Gastroesophageal sphincter (tissue), 3 donors: ENCODE data around the gene LXN.

Source experiments
- CTCF ChIP-seq, 4 experiments: fragments of 200-600 bp in 2 of 4; fragments of 450-650 bp in 2 of 4; sonication (generic) in 1 of 4; IDR thresholded peaks; one replicate each; pipeline ENCODE4 v1.5.1; 2017 to 2019; ENCODE audit warnings: antibody characterized with exemption in 4 of 4, mild to moderate bottlenecking in 2 of 4, moderate library complexity in 2 of 4
- EP300 ChIP-seq: sonication (generic); formaldehyde crosslinking; IDR thresholded peaks from one replicate; pipeline ENCODE4 v1.6.1; 2017; ENCODE audit warnings: antibody characterized with exemption, mild to moderate bottlenecking
- POLR2A ChIP-seq, 2 donors: fragments of 450-650 bp; IDR thresholded peaks; one replicate each; pipeline ENCODE4 v1.6.1; 2017; ENCODE audit warnings: antibody characterized with exemption in 2 of 2, mild to moderate bottlenecking in 2 of 2, moderate library complexity in 1 of 2
- POLR2AphosphoS5 ChIP-seq: sonication (generic); formaldehyde crosslinking; IDR thresholded peaks from one replicate; pipeline ENCODE4 v1.6.1; 2017; ENCODE audit warnings: antibody characterized with exemption

GRCh38 chr3:158666416-158666815 is 6.0 kb downstream of the LXN start:
- TF ChIP-seq CTCF (IDR thresholded peaks at IDR 0.05) (no peak), POLR2A (IDR thresholded peaks at IDR 0.05) (no peak), POLR2AphosphoS5 (no peak), EP300 (no peak)
